GM13976 (cell line): ENCODE data around the gene OR12D1.
"Not testable (repeated sequence)": the region's sequence is repeated elsewhere in the genome, so short reads cannot be mapped to it uniquely, and the experiment has no call there.

Experiments
- DNase-seq: peaks from one replicate; pipeline ENCODE4 v3.0.0; 2012; ENCODE audit warnings: low spot score
- CTCF ChIP-seq: IDR thresholded peaks from 2 replicates; pipeline ENCODE4 v1.5.1; 2012; ENCODE audit warnings: borderline replicate concordance, mild to moderate bottlenecking; ENCODE audit not compliant: insufficient read depth; ENCODE audit errors: extremely low read depth, missing control alignments, control extremely low read depth
- in situ Hi-C: fragments of 300-500 bp; cut with MboI; formaldehyde crosslinking; loops from one replicate; pipeline ENCODE4 v1.12.0; 2022; ENCODE audit warnings: low sequenced_read_pairs, mixed read lengths, inconsistent platforms; ENCODE audit not compliant: unreplicated experiment

Gene OR12D1

GRCh38 chr6:29426654-29427053 lies 11.9 kb downstream of the OR12D1 start:
- in situ Hi-C loops: no loop called here
- no peak for TF ChIP-seq CTCF
- DNase-seq: no peak

DNA sequence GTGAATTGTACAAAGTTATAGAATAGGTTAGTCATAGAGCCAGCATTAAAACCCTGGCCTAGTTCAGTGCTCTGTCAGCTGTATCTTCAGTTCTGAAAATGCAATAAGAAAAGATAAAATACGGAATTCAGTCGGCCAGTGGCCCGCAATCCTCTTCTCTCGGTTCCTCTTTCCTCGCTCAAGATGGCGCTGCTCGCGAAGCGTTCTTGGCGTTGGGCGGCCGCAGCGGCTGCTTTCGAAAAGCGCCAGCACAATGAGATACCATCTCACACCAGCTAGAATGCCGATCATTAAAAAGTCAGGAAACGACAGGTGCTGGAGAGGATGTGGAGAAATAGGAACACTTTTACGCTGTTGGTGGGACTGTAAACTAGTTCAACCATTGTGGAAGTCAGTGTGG lies 22.0 kb downstream of the OR12D1 start:
- in situ Hi-C loops, DNase-seq: not testable (repeated sequence)

GRCh38 chr6:29439006-29439405 lies 24.3 kb downstream of the OR12D1 start, which contains the start of gene OR10C1:
Gene OR10C1, plus strand, starts transcription at chr6:29439306. Its CDS starts 710 bp downstream, at chr6:29440016.
- in situ Hi-C loops: no loop called here
- TF ChIP-seq CTCF: no peak
- DNase-seq: no peak

GRCh38 chr6:29442719-29443118 lies 28.0 kb downstream of the OR12D1 start:
- no peak for TF ChIP-seq CTCF
- in situ Hi-C loops: no loop called here
- no peak for DNase-seq

DNA sequence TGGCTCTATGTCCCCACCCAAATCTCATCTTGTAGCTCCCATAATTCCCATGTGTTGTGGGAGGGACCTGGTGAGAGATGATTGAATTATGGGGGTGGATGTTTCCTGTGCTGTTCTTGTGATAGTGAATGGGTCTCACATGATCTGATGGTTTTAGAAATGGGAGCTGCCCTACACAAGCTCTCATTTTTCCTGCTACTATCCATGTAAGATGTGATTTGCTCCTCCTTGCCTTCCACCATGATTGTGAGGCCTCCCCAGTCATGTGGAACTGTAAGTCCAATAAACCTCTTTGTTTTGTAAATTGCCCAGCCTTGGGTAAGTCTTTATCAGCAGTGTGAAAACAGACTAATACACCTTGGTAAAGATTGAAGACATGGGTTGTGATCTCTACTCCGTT lies 29.3 kb downstream of the OR12D1 start:
- in situ Hi-C loops: not testable (repeated sequence)

GRCh38 chr6:29447670-29448069 lies 32.9 kb downstream of the OR12D1 start:
- in situ Hi-C loops: no loop called here
- no peak for DNase-seq
- TF ChIP-seq CTCF: no peak

More for the DNA sequence above, 29.3 kb downstream of the OR12D1 start:
- not testable (repeated sequence) for DNase-seq

DNA sequence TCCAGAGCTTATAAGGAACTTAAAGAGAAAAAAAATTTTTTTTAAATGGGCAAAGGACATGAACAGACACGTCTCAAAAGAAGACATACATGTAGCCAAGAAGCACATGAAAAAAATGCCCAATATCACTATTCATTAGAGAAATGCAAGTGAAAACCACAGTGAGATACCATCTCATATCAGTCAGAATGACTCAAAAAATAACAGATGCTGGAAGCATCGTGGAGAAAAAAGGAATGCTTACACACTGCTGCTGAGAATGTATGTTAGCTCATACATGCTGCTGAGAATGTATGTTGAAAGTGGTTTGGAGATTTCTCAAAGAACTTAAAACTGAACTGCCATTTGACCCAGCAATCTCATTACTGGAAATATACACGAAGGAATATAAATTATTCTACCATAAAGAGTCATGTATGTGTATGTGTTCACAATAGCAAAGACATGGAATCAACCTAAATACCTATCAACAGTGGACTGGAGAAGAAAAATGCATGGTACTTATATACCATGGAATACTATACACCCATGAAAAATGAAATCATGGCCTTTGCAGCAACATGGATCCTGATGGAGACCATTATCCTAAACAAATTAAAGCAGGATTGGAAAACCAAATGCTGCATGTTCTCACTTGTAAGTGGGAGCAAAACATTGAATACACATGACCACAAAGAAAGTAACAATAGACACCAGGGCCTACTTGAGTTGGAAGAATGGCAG lies 36.9 kb downstream of the OR12D1 start:
- in situ Hi-C loops: no loop called here
- no peak for TF ChIP-seq CTCF
- DNase-seq: no peak

DNA sequence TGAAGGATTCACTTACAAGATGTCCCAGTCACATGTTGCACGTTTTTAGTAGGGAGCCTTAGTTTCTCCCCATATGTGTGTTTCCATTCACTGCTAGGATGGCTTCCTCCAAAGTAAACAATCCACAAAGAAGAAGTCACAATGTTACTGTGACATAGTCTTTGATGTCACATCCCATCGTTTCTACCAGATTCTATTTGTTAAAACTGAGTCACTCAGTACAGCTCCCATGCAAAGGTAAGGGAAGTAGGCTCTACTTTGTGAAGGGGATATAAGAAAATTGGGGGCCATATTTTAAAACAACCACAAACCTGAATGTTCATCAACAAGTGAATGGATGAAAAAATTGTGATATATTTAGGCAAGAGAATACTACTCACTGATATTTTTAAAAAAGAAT lies 42.2 kb downstream of the OR12D1 start, which contains the start of the genes OR11A1 and OR2H1:
Gene OR11A1 (minus strand): TSS at position 101 of the 400 bp plus-strand sequence. CDS start 29,430 bp downstream, outside the sequence.
Gene OR2H1 (plus strand): TSS at position 185 of the 400 bp plus-strand sequence. CDS start 4,615 bp downstream, outside the sequence.
- no peak for DNase-seq
- no peak for TF ChIP-seq CTCF
- in situ Hi-C loops: no loop called here
